ENCODE results near the gene PLXNB2. TPM values are rescaled to one million over a fixed set of nuclear protein-coding genes. Genes with fewer than 3 reads are reported as not detected.

Gene PLXNB2
- total RNA-seq, result 1 to 10 TPM; 5.5 to 6.3 TPM

GRCh38 chr22:50306753-50307749 lies at the start of gene PLXNB2:
Gene PLXNB2, minus strand, starts transcription at chr22:50307646. Its CDS starts 17,062 bp downstream, at chr22:50290584.
- peaks cover 6% of the 10 kb centered on the region for H3K4me1 Mint-ChIP-seq
- POLR2A ChIA-PET, result no interaction called here
- DNase-seq (peak; percentile 40), ATAC-seq (peak; percentile 59)
- CTCF ChIA-PET, result interaction anchor here (0.7 to 1.2 kb wide), 3 partner anchors 31 to 35 kb away, joined by 3 to 4 read pairs (median 3); no protein-coding TSS in a partner anchor
- H3K27ac Mint-ChIP-seq, result no peak within 1 kb of the TSS
- H3K9me3 Mint-ChIP-seq (ENCODE audit: low read depth), result no peaks in the 10 kb centered on the region
- intact Hi-C loops (cut with DNase I, micrococcal nuclease), result no loop called here
- no peaks in the 10 kb centered on the region for H3K36me3 Mint-ChIP-seq (ENCODE audit: low read depth)
- H3K27me3 Mint-ChIP-seq, result peaks cover 17% of the 10 kb centered on the region
- H3K4me3 Mint-ChIP-seq, result peak within 1 kb of the TSS; percentile 43

- ChIA-PET CTCF (interaction anchor here (1.0 to 1.1 kb wide), 2 partner anchors 9 to 15 kb away, joined by 3 read pairs; no protein-coding TSS in a partner anchor), POLR2A (interaction anchor here (1.3 kb wide), 1 partner anchor 21 kb away, joined by 5 read pairs; no protein-coding TSS in a partner anchor)
- ATAC-seq, result no peak
- Mint-ChIP-seq H3K4me1 (peaks cover 19% of the 10 kb centered on the region), H3K4me3 (no peak overlapping the region), H3K27me3 (no peaks in the 10 kb centered on the region), H3K36me3 (ENCODE audit: low read depth) (peaks cover 23% of the 10 kb centered on the region), H3K27ac (no peak overlapping the region), H3K9me3 (ENCODE audit: low read depth) (peaks cover 2% of the 10 kb centered on the region)
- DNase-seq, result no peak
- intact Hi-C loops (cut with DNase I, micrococcal nuclease), result no loop called here
Measured at GRCh38 chr22:50357222-50357621, 49.8 kb upstream of the PLXNB2 start.

GRCh38 chr22:50356186-50356585 lies 48.7 kb upstream of the PLXNB2 start:
- Mint-ChIP-seq H3K27me3 (no peaks in the 10 kb centered on the region), H3K9me3 (ENCODE audit: low read depth) (peaks cover 2% of the 10 kb centered on the region), H3K27ac (no peak overlapping the region), H3K4me1 (peaks cover 12% of the 10 kb centered on the region), H3K36me3 (ENCODE audit: low read depth) (peaks cover 20% of the 10 kb centered on the region), H3K4me3 (no peak overlapping the region)
- DNase-seq, result no peak
- no peak for ATAC-seq
- POLR2A ChIA-PET, result interaction anchor here (0.6 kb wide), 1 partner anchor 27 kb away, joined by 6 read pairs; no protein-coding TSS in a partner anchor
- intact Hi-C loops (cut with DNase I, micrococcal nuclease), result no loop called here
- CTCF ChIA-PET, result no interaction called here

GRCh38 chr22:50348058-50348457 lies 40.6 kb upstream of the PLXNB2 start:
- Mint-ChIP-seq H3K27me3 (no peaks in the 10 kb centered on the region), H3K9me3 (ENCODE audit: low read depth) (no peaks in the 10 kb centered on the region), H3K27ac (no peak overlapping the region), H3K4me3 (no peak overlapping the region), H3K4me1 (no peaks in the 10 kb centered on the region), H3K36me3 (ENCODE audit: low read depth) (no peaks in the 10 kb centered on the region)
- DNase-seq (no peak), ATAC-seq (no peak)
- CTCF ChIA-PET, result interaction anchor here (0.6 kb wide), 1 partner anchor 110 kb away, joined by 3 read pairs; no protein-coding TSS in a partner anchor
- intact Hi-C loops (cut with DNase I, micrococcal nuclease), result no loop called here
- POLR2A ChIA-PET, result no interaction called here

- no peaks in the 10 kb centered on the region for H3K36me3 Mint-ChIP-seq (ENCODE audit: low read depth)
- no peak for DNase-seq
- no peak for ATAC-seq
- CTCF ChIA-PET, result no interaction called here
- POLR2A ChIA-PET, result interaction anchor here (0.5 kb wide), 1 partner anchor 14 kb away, joined by 3 read pairs; no protein-coding TSS in a partner anchor
- no peak overlapping the region for H3K4me3 Mint-ChIP-seq
- no peak overlapping the region for H3K27ac Mint-ChIP-seq
- H3K27me3 Mint-ChIP-seq, result no peaks in the 10 kb centered on the region
- no peaks in the 10 kb centered on the region for H3K9me3 Mint-ChIP-seq (ENCODE audit: low read depth)
- H3K4me1 Mint-ChIP-seq, result peaks cover 4% of the 10 kb centered on the region
- intact Hi-C loops (cut with DNase I, micrococcal nuclease), result no loop called here
Measured at GRCh38 chr22:50347157-50347556, 39.7 kb upstream of the PLXNB2 start.

- Mint-ChIP-seq H3K4me3 (no peak overlapping the region), H3K36me3 (ENCODE audit: low read depth) (no peaks in the 10 kb centered on the region), H3K4me1 (peaks cover 5% of the 10 kb centered on the region), H3K9me3 (ENCODE audit: low read depth) (no peaks in the 10 kb centered on the region), H3K27me3 (no peaks in the 10 kb centered on the region), H3K27ac (no peak overlapping the region)
- DNase-seq (no peak), ATAC-seq (no peak)
- intact Hi-C loops (cut with DNase I, micrococcal nuclease), result no loop called here
- POLR2A ChIA-PET, result no interaction called here
- CTCF ChIA-PET, result no interaction called here
Measured at GRCh38 chr22:50346470-50346869, 39.0 kb upstream of the PLXNB2 start.

GRCh38 chr22:50343541-50343935 lies 36.1 kb upstream of the PLXNB2 start:
- intact Hi-C loops (cut with DNase I, micrococcal nuclease), result loop anchor here (1.0 to 5.0 kb wide), 10 partner anchors 29 to 381 kb away; partner anchors contain the start of genes ARSA (in 1 of the 2), CHKB (in 1 of the 2), NCAPH2 (in 1 of the 2) and PIM3 (in 1 of the 2)
- no peaks in the 10 kb centered on the region for H3K9me3 Mint-ChIP-seq (ENCODE audit: low read depth)
- ChIA-PET CTCF (interaction anchor here (0.5 kb wide), 1 partner anchor 284 kb away, joined by 3 read pairs; no protein-coding TSS in a partner anchor), POLR2A (no interaction called here)
- DNase-seq (no peak), ATAC-seq (no peak)
- H3K4me3 Mint-ChIP-seq, result peak overlapping the region; percentile 49
- peaks cover 7% of the 10 kb centered on the region for H3K4me1 Mint-ChIP-seq
- H3K27ac Mint-ChIP-seq, result no peak overlapping the region
- H3K27me3 Mint-ChIP-seq, result no peaks in the 10 kb centered on the region
- no peaks in the 10 kb centered on the region for H3K36me3 Mint-ChIP-seq (ENCODE audit: low read depth)

GRCh38 chr22:50342651-50343540 lies 35.5 kb upstream of the PLXNB2 start, which contains the start of gene PPP6R2:
Gene PPP6R2, plus strand, starts transcription at chr22:50343327. Its CDS starts 50,582 bp downstream, at chr22:50393909.
- Mint-ChIP-seq H3K4me1 (peaks cover 7% of the 10 kb centered on the region), H3K27me3 (no peaks in the 10 kb centered on the region), H3K4me3 (peak within 1 kb of the TSS; percentile 71)

GRCh38 chr22:50341977-50342650 lies 34.7 kb upstream of the PLXNB2 start:
- Mint-ChIP-seq H3K27me3 (no peaks in the 10 kb centered on the region), H3K4me1 (peaks cover 7% of the 10 kb centered on the region), H3K27ac (peak overlapping the region; percentile 83), H3K4me3 (peak overlapping the region; percentile 71), H3K36me3 (ENCODE audit: low read depth) (no peaks in the 10 kb centered on the region), H3K9me3 (ENCODE audit: low read depth) (no peaks in the 10 kb centered on the region)
- peak; percentile 95 for DNase-seq
- intact Hi-C loops (cut with DNase I, micrococcal nuclease), result loop anchor here (1.0 to 5.0 kb wide), 16 partner anchors 15 to 380 kb away; partner anchors contain the start of genes ARSA (in 1 of the 2), CHKB (in 1 of the 2), DENND6B (in 1 of the 2) and HDAC10 (in 1 of the 2)
- CTCF ChIA-PET, result interaction anchor here (0.6 to 2.7 kb wide), 17 partner anchors 10 to 279 kb away, joined by 3 to 31 read pairs (median 4); partner anchors contain the start of genes DENND6B, HDAC10, PLXNB2 and SCO2
- POLR2A ChIA-PET, result interaction anchor here (0.6 kb wide), 1 partner anchor 83 kb away, joined by 3 read pairs; no protein-coding TSS in a partner anchor
- ATAC-seq, result peak; percentile 64

More at GRCh38 chr22:50342651-50343540, 35.5 kb upstream of the PLXNB2 start, which contains the start of gene PPP6R2:
- POLR2A ChIA-PET, result no interaction called here
- Mint-ChIP-seq H3K36me3 (ENCODE audit: low read depth) (no peaks in the 10 kb centered on the region), H3K27ac (peak within 1 kb of the TSS; percentile 87), H3K9me3 (ENCODE audit: low read depth) (no peaks in the 10 kb centered on the region)
- CTCF ChIA-PET, result interaction anchor here (0.5 to 2.7 kb wide), 15 partner anchors 10 to 284 kb away, joined by 3 to 31 read pairs (median 4); partner anchors contain the start of genes DENND6B, HDAC10, PLXNB2 and SCO2
- intact Hi-C loops (cut with DNase I, micrococcal nuclease), result loop anchor here (1.0 to 5.0 kb wide), 18 partner anchors 16 to 381 kb away; partner anchors contain the start of genes ARSA (in 1 of the 2), CHKB (in 1 of the 2), DENND6B (in 1 of the 2) and HDAC10 (in 1 of the 2)
- DNase-seq (peak; percentile 93), ATAC-seq (peak; percentile 84)

Data from activated CD4-positive, alpha-beta T cell treated with anti-CD3 and anti-CD28 coated beads for 36 hours (primary cell).